Uterus (tissue), 4 donors: ENCODE results near the gene TAP2. TPM values are rescaled to one million over a fixed set of nuclear protein-coding genes. Genes with fewer than 3 reads are reported as not detected.
A peak's percentile ranks its signal among the peaks of the same experiment; 100 is the strongest.

ENCODE experiments used
- DNase-seq, 2 donors: peaks; one replicate each; pipeline ENCODE4 v3.0.0-alpha.2; 2019 to 2020
- H3K27ac ChIP-seq, 2 donors: fragments of 200-600 bp; sonication (generic); 1 replicate in 1 of 2; 2 replicates in 1 of 2; pipeline ENCODE4 v1.5.1; 2016 to 2018
- H3K27me3 ChIP-seq, 2 donors: fragments of 200-600 bp; sonication (generic); one replicate each; pipeline ENCODE4 v1.5.1; 2018 to 2019; ENCODE audit warnings: control low read depth in 1 of 2
- H3K36me3 ChIP-seq, 2 donors: fragments of 200-600 bp; sonication (generic); one replicate each; pipeline ENCODE4 v1.5.1; 2019; ENCODE audit warnings: control low read depth in 1 of 2
- H3K4me1 ChIP-seq, 2 donors: fragments of 200-600 bp; sonication (generic); one replicate each; pipeline ENCODE4 v1.5.1; 2018 to 2019; ENCODE audit warnings: control low read depth in 1 of 2
- H3K4me3 ChIP-seq, 2 donors: fragments of 200-600 bp; sonication (generic); 1 replicate in 1 of 2; 2 replicates in 1 of 2; pipeline ENCODE4 v1.5.1; 2018 to 2019; ENCODE audit warnings: mild to moderate bottlenecking in 1 of 2
- H3K9me3 ChIP-seq, 2 donors: fragments of 200-600 bp; sonication (generic); one replicate each; pipeline ENCODE4 v1.5.1; 2019; ENCODE audit warnings: control low read depth in 1 of 2
- CTCF ChIP-seq, 4 experiments: fragments of 200-600 bp in 2 of 4; fragments of 450-650 bp in 2 of 4; sonication (generic) in 2 of 4; IDR thresholded peaks; one replicate each; pipeline ENCODE4 v1.5.1; 2016 to 2019; ENCODE audit warnings: antibody characterized with exemption in 4 of 4, mild to moderate bottlenecking in 2 of 4, moderate library complexity in 1 of 4
- POLR2A ChIP-seq, 2 donors: fragments of 450-650 bp; IDR thresholded peaks; one replicate each; pipeline ENCODE4 v1.6.1; 2016; ENCODE audit warnings: antibody characterized with exemption in 2 of 2, mild to moderate bottlenecking in 1 of 2, moderate library complexity in 1 of 2
- intact Hi-C: fragments of 100-400 bp; cut with DNase I; formaldehyde crosslinking; loops from one replicate; pipeline ENCODE4 v1.15.1; 2023; ENCODE audit warnings: low total_unique reads
- total RNA-seq, 4 donors: library from RNA; depleted of rRNA in 3 of 4; stranded (reverse); fragments of >200 nt in 3 of 4; gene quantifications; one replicate each; pipeline versions ENCODE4 v1.1.0 to v1.2.4, GENCODE V29; 2014 to 2023
- donor health status: DM: yes; HTN: yes; CAD: no.

The TAP2 gene
- total RNA-seq, 4 donors from 2014 or later: 3.0 to 42.4 (median 21.5) TPM

GRCh38 chr6:32868257-32868788 is 29.8 kb upstream of the TAP2 start:
- Histone ChIP-seq H3K27ac (no peak overlapping the region), H3K36me3 (no peaks in the 10 kb centered on the region), H3K4me1 (no peaks in the 10 kb centered on the region), H3K9me3 (no peaks in the 10 kb centered on the region), H3K27me3 (peaks cover 0 to 1% of the 10 kb centered on the region in 2 donors), H3K4me3 (no peak overlapping the region)
- TF ChIP-seq POLR2A (IDR thresholded peaks at IDR 0.05) (no peak), CTCF (IDR thresholded peaks at IDR 0.05) (peak; percentile 87 to 96 (median 94))
- intact Hi-C loops: no loop called here
- DNase-seq: peak; percentile 81 to 85

GRCh38 chr6:32867554-32868256 is 29.2 kb upstream of the TAP2 start:
- no peak for DNase-seq
- TF ChIP-seq POLR2A (IDR thresholded peaks at IDR 0.05): no peak
- TF ChIP-seq CTCF (IDR thresholded peaks at IDR 0.05): no peak
- no peaks in the 10 kb centered on the region for H3K9me3 ChIP-seq
- intact Hi-C loops: no loop called here
- no peaks in the 10 kb centered on the region for H3K36me3 ChIP-seq
- H3K27me3 ChIP-seq: no peaks in the 10 kb centered on the region
- H3K4me3 ChIP-seq: no peak overlapping the region
- H3K4me1 ChIP-seq: no peaks in the 10 kb centered on the region
- no peak overlapping the region for H3K27ac ChIP-seq

- no peaks in the 10 kb centered on the region for H3K27me3 ChIP-seq
- no peaks in the 10 kb centered on the region for H3K36me3 ChIP-seq
- H3K4me3 ChIP-seq: no peak overlapping the region
- TF ChIP-seq CTCF (IDR thresholded peaks at IDR 0.05) (no peak), POLR2A (IDR thresholded peaks at IDR 0.05) (no peak)
- H3K4me1 ChIP-seq: no peaks in the 10 kb centered on the region
- DNase-seq: no peak
- no peaks in the 10 kb centered on the region for H3K9me3 ChIP-seq
- intact Hi-C loops: no loop called here
- no peak overlapping the region for H3K27ac ChIP-seq
These were observed 28.5 kb upstream of the TAP2 start for GRCh38 chr6:32867022-32867477.

DNA sequence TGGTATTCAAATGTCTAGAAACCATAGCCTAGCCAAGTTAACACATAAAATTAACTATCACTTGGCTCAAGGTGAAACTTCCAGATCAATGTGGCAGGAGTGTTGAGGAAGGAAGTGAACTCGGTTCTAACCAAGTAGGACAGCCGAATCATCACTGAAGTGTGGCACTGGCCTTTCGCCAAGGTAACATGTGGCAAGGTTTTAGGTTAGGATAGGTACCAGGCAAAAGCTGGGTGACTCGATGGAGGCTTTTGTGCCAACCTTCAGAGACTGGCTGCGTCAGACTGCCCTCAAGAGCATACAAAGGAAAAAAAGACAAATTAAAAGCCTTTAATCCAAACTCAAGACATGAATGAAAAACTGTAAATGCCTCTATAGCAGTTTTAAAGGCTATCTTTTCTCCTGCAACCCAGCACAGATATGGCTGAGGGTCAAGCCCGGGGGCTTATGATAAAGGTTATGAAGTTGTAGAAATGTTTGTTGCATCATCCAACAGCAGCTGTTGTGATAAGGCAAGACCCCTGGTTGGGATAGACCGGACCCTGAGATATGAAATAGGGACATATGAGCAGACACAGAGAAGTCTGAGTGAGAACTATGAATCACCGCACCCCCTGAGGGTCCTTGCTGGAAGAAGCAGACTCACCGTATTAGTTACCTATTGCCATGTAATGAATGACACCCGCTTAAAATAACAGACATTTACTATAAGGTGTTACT is 27.3 kb upstream of the TAP2 start:
- Histone ChIP-seq H3K27me3 (no peaks in the 10 kb centered on the region), H3K4me3 (no peak overlapping the region), H3K4me1 (no peaks in the 10 kb centered on the region), H3K9me3 (no peaks in the 10 kb centered on the region), H3K36me3 (no peaks in the 10 kb centered on the region), H3K27ac (no peak overlapping the region)
- intact Hi-C loops: no loop called here
- DNase-seq: no peak
- TF ChIP-seq CTCF (IDR thresholded peaks at IDR 0.05) (no peak), POLR2A (IDR thresholded peaks at IDR 0.05) (no peak)

GRCh38 chr6:32862725-32863124 is 24.2 kb upstream of the TAP2 start:
- no peak for DNase-seq
- TF ChIP-seq CTCF (IDR thresholded peaks at IDR 0.05): no peak
- TF ChIP-seq POLR2A (IDR thresholded peaks at IDR 0.05): no peak
- intact Hi-C loops: no loop called here

More at GRCh38 chr6:32862725-32863124, 24.2 kb upstream of the TAP2 start:
- Histone ChIP-seq H3K36me3 (no peaks in the 10 kb centered on the region), H3K27ac (no peak overlapping the region), H3K9me3 (no peaks in the 10 kb centered on the region), H3K4me3 (no peak overlapping the region), H3K4me1 (no peaks in the 10 kb centered on the region), H3K27me3 (no peaks in the 10 kb centered on the region)
